ENCODE data around the gene SMYD3.

- TF ChIP-seq CTCF (IDR thresholded peaks at IDR 0.05): no peak
- TF ChIP-seq POLR2A (IDR thresholded peaks at IDR 0.05): no peak
These were observed 519.9 kb downstream of the SMYD3 start for GRCh38 chr1:245987219-245987545.
